IMR-90 (cell line): ENCODE measurements around the gene NKG7. TPM values are rescaled to one million over a fixed set of nuclear protein-coding genes. Genes with fewer than 3 reads are reported as not detected.

Experiments used
- ATAC-seq: fragments of 200-7000 bp; cut with Tn5 transposase; 2 replicates; pipeline ENCODE4 v1.9.1; 2020; ENCODE audit warnings: low read depth, mild to moderate bottlenecking, moderate library complexity
- BruUV-seq: library from RNA; stranded (reverse); fragments of 400-500 nt; replicated peaks from 2 replicates; lab custom pipeline; 2021; lab: Mats Ljungman, UMichigan
- CTCF ChIA-PET: fragments of 300-600 bp; formaldehyde crosslinking; extraction: SDS; loops from one replicate; lab custom pipeline; 2021; ENCODE audit warnings: antibody characterized with exemption; lab: Yijun Ruan, JAX
- POLR2A ChIA-PET: fragments of 300-600 bp; sonication (Branson Sonifier 250); formaldehyde crosslinking; loops from one replicate; lab custom pipeline; 2022; ENCODE audit warnings: antibody characterized with exemption; ENCODE audit not compliant: unreplicated experiment; lab: Charles Lee
- DNase-seq: peaks from one replicate; pipeline ENCODE4 v3.0.0; 2013
- H2AFZ ChIP-seq: replicated peaks from 2 replicates; pipeline ENCODE3; 2013; ENCODE audit warnings: low read length, mild to moderate bottlenecking; ENCODE audit not compliant: poor library complexity
- H2AK5ac ChIP-seq: 2 replicates; pipeline ENCODE4 v1.6.1; 2013; ENCODE audit warnings: low read depth, low read length, inconsistent platforms
- H2AK9ac ChIP-seq: replicated peaks from 2 replicates; pipeline ENCODE3; 2013; ENCODE audit warnings: mild to moderate bottlenecking, low read depth, low read length, moderate library complexity; ENCODE audit not compliant: poor library complexity
- H2BK120ac ChIP-seq: 2 replicates; pipeline ENCODE4 v1.6.1; 2013; ENCODE audit warnings: low read depth, low read length, inconsistent platforms
- H2BK15ac ChIP-seq: 3 replicates; pipeline ENCODE4 v1.6.1; 2013; ENCODE audit warnings: low read depth, low read length, inconsistent platforms
- H2BK20ac ChIP-seq: 2 replicates; pipeline ENCODE4 v1.6.1; 2013; ENCODE audit warnings: low read depth, mild to moderate bottlenecking, inconsistent platforms, low read length, moderate library complexity
- H2BK5ac ChIP-seq: 2 replicates; pipeline ENCODE4 v1.6.1; 2013; ENCODE audit warnings: mild to moderate bottlenecking, low read depth, low read length, inconsistent platforms; ENCODE audit not compliant: poor library complexity, severe bottlenecking
- H3K14ac ChIP-seq: replicated peaks from 2 replicates; pipeline ENCODE4 v1.6.1; 2013; ENCODE audit warnings: low read depth, low read length, inconsistent platforms
- H3K18ac ChIP-seq: 2 replicates; pipeline ENCODE4 v1.6.1; 2013; ENCODE audit warnings: low read depth, low read length, control low read depth
- H3K23ac ChIP-seq: 2 replicates; pipeline ENCODE4 v1.6.1; 2013; ENCODE audit warnings: low read depth, low read length, inconsistent platforms
- H3K27ac ChIP-seq: 2 replicates; pipeline ENCODE4 v1.5.1; 2013; ENCODE audit warnings: mild to moderate bottlenecking, control low read depth, low read length; ENCODE audit not compliant: insufficient read depth
- H3K27me3 ChIP-seq: 2 replicates; pipeline ENCODE4 v1.6.1; 2013; ENCODE audit warnings: low read length; ENCODE audit not compliant: control insufficient read depth, insufficient read depth
- H3K36me3 ChIP-seq: 2 replicates; pipeline ENCODE4 v1.6.1; 2013; ENCODE audit warnings: low read length, mixed read lengths; ENCODE audit not compliant: control insufficient read depth, insufficient read depth
- H3K4ac ChIP-seq: 2 replicates; pipeline ENCODE4 v1.6.1; 2013; ENCODE audit warnings: low read depth, low read length, inconsistent platforms
- H3K4me1 ChIP-seq: 2 replicates; pipeline ENCODE4 v1.6.1; 2013; ENCODE audit warnings: low read length, mixed read lengths; ENCODE audit not compliant: control insufficient read depth, insufficient read depth
- H3K4me2 ChIP-seq: 2 replicates; pipeline ENCODE4 v1.6.1; 2013; ENCODE audit warnings: low read depth, mild to moderate bottlenecking, control low read depth, low read length, moderate library complexity
- H3K4me3 ChIP-seq: 2 replicates; pipeline ENCODE4 v1.5.1; 2013; ENCODE audit warnings: low read depth, mild to moderate bottlenecking, control low read depth, low read length, moderate library complexity; ENCODE audit not compliant: insufficient read depth
- H3K56ac ChIP-seq: 2 replicates; pipeline ENCODE4 v1.6.1; 2013; ENCODE audit warnings: low read length, inconsistent platforms; ENCODE audit not compliant: insufficient read depth; ENCODE audit errors: extremely low read depth
- H3K79me1 ChIP-seq, 2 experiments: 2 replicates each; pipeline ENCODE4 v1.6.1; 2013; ENCODE audit warnings: low read length in 2 of 2, inconsistent platforms in 1 of 2, low read depth in 1 of 2
- H3K9ac ChIP-seq: 2 replicates; pipeline ENCODE4 v1.6.1; 2013; ENCODE audit warnings: low read depth, low read length, control low read depth
- H3K9me1 ChIP-seq: 2 replicates; pipeline ENCODE4 v1.6.1; 2013; ENCODE audit warnings: low read length, inconsistent platforms; ENCODE audit not compliant: insufficient read depth
- H3K9me3 ChIP-seq: 2 replicates; pipeline ENCODE4 v1.6.1; 2013; ENCODE audit warnings: low read length; ENCODE audit not compliant: control insufficient read depth, insufficient read depth
- H4K20me1 ChIP-seq: 2 replicates; pipeline ENCODE4 v1.6.1; 2013; ENCODE audit warnings: low read length, inconsistent platforms; ENCODE audit not compliant: insufficient read depth
- H4K5ac ChIP-seq: 2 replicates; pipeline ENCODE4 v1.6.1; 2013; ENCODE audit warnings: mild to moderate bottlenecking, low read depth, low read length, control low read depth
- H4K8ac ChIP-seq, 2 experiments: 2 replicates each; pipeline ENCODE4 v1.6.1; 2013; ENCODE audit warnings: low read depth in 2 of 2, low read length in 2 of 2, control low read depth in 1 of 2, inconsistent platforms in 1 of 2
- H4K91ac ChIP-seq: 2 replicates; pipeline ENCODE4 v1.6.1; 2013; ENCODE audit warnings: low read depth, low read length, inconsistent platforms; ENCODE audit not compliant: insufficient read depth
- BHLHE40 ChIP-seq: fragments of 150-350 bp; IDR thresholded peaks from 2 replicates; pipeline ENCODE4 v1.6.1; 2016; ENCODE audit warnings: mild to moderate bottlenecking, low read depth, low read length
- CEBPB ChIP-seq: IDR thresholded peaks from 2 replicates; pipeline ENCODE4 v1.6.1; 2012; ENCODE audit warnings: low read depth, low read length, improper control_type of control experiment
- CHD1 ChIP-seq: IDR thresholded peaks from 2 replicates; pipeline ENCODE4 v1.6.1; 2012; ENCODE audit warnings: low read depth, low read length, improper control_type of control experiment
- FOS ChIP-seq: fragments of 150-350 bp; IDR thresholded peaks from 2 replicates; pipeline ENCODE4 v1.6.1; 2016; ENCODE audit warnings: low read depth, low read length
- MAFK ChIP-seq: IDR thresholded peaks from 2 replicates; pipeline ENCODE4 v1.6.1; 2012; ENCODE audit warnings: low read depth, low read length, improper control_type of control experiment
- MAZ ChIP-seq: IDR thresholded peaks from 2 replicates; pipeline ENCODE4 v1.6.1; 2012; ENCODE audit warnings: low read depth, mild to moderate bottlenecking, low read length, improper control_type of control experiment, moderate library complexity, borderline replicate concordance
- MXI1 ChIP-seq: IDR thresholded peaks from 2 replicates; pipeline ENCODE4 v1.6.1; 2012; ENCODE audit warnings: low read depth, mild to moderate bottlenecking, low read length, moderate library complexity, borderline replicate concordance
- NFE2L2 ChIP-seq: fragments of 150-350 bp; IDR thresholded peaks from 2 replicates; pipeline ENCODE4 v1.6.1; 2016; ENCODE audit warnings: low read depth, mild to moderate bottlenecking, low read length
- POLR2A ChIP-seq: IDR thresholded peaks from 2 replicates; pipeline ENCODE4 v1.6.1; 2012; ENCODE audit warnings: mild to moderate bottlenecking, low read depth, low read length
- RAD21 ChIP-seq: IDR thresholded peaks from 2 replicates; pipeline ENCODE4 v1.6.1; 2012; ENCODE audit warnings: low read length, improper control_type of control experiment
- RCOR1 ChIP-seq: IDR thresholded peaks from 2 replicates; pipeline ENCODE4 v1.6.1; 2012; ENCODE audit warnings: mild to moderate bottlenecking, low read length, improper control_type of control experiment; ENCODE audit not compliant: insufficient replicate concordance
- RFX5 ChIP-seq: IDR thresholded peaks from 2 replicates; pipeline ENCODE4 v1.8.0; 2012; ENCODE audit warnings: low read depth, mild to moderate bottlenecking, low read length, moderate library complexity
- SMC3 ChIP-seq: fragments of 150-350 bp; IDR thresholded peaks from 2 replicates; pipeline ENCODE4 v1.6.1; 2016; ENCODE audit warnings: low read depth, mild to moderate bottlenecking, antibody characterized with exemption, low read length, moderate library complexity
- WGBS, 2 experiments: methylation state at CpG; one replicate each; pipeline versions ENCODE4 v1.1.5 to v1.1.7; 2013; ENCODE audit warnings: missing lambda C conversion rate in 2 of 2; ENCODE audit not compliant: insufficient read length in 1 of 2; ENCODE audit errors: extremely low coverage in 2 of 2; 5-methylcytosine and 5-hydroxymethylcytosine counted together
- dilution Hi-C: fragments of 300-500 bp; cut with HindIII; formaldehyde crosslinking; loops from one replicate; pipeline ENCODE4 v1.14.3; 2018; ENCODE audit warnings: low sequenced_read_pairs; ENCODE audit not compliant: unreplicated experiment
- in situ Hi-C: fragments of 300-500 bp; cut with MboI; formaldehyde crosslinking; loops from 3 replicates; pipeline ENCODE4 v1.14.3; 2019; ENCODE audit warnings: low sequenced_read_pairs, inconsistent platforms, mixed read lengths
- intact Hi-C: fragments of 100-400 bp; cut with micrococcal nuclease; formaldehyde crosslinking; loops from 2 replicates; pipeline ENCODE4 v1.10.0; 2022
- polyA plus RNA-seq, 3 experiments: library from polyadenylated mRNA; depleted of rRNA; stranded (reverse); fragments of >200 nt; gene quantifications; 2 replicates each; pipeline ENCODE4 v1.2.3, GENCODE V29; 2012; ENCODE audit warnings: low replicate concordance in 1 of 3
- total RNA-seq: library from RNA; depleted of rRNA; stranded (reverse); fragments of >200 nt; gene quantifications from 2 replicates; pipeline ENCODE4 v1.2.3, GENCODE V29; 2012
- TF ChIP-seq, protein P1 (sequence below): conservative IDR thresholded peaks from 2 replicates; pipeline ENCODE4 v1.5.1; 2012; ENCODE audit warnings: mild to moderate bottlenecking, low read depth, low read length, improper control_type of control experiment
- TF ChIP-seq, protein P2 (sequence below): fragments of 150-350 bp; IDR thresholded peaks from 2 replicates; pipeline ENCODE4 v1.6.1; 2016; ENCODE audit warnings: low read depth, mild to moderate bottlenecking, low read length, moderate library complexity, borderline replicate concordance
- TF ChIP-seq, protein P3 (sequence below): fragments of 150-350 bp; IDR thresholded peaks from 2 replicates; pipeline ENCODE4 v1.6.1; 2017; ENCODE audit warnings: mild to moderate bottlenecking, antibody characterized with exemption, low read length, low read depth

Gene NKG7
- total and polyA plus RNA-seq, 2 of the 4 experiments (the other 2 are of a cell fraction), result not detected

DNA sequence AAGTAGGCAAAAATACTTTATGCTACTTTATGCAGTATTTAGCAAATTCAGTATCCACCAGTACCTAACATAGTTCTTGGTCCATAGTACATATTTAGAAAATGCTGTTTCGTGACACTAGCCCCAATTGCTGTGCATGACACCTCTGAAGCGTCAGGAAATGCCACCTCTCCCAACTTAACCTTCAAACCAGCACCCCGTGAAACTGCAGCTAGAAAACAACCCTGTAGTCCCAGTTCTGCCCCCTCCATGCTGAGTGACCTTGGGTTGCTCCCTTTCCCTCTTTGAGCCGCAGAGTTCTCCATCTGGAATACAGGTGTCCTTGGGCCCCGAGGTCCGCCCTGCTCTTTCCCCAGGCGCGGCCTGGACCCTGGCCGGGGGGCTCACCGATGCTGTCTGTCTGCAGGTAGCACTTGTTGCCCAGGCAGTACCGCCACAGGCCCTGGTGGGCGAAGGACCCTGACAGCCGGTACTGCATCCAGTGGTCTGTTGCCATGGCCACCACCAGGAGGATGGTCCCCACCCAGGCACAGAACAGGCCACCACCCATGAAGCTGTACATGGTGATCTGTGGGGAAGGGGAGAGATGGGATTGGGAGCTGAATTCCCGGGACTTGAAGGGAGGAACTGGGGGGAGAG is 14.5 kb upstream of the NKG7 start:
- BruUV-seq, result no TSS peak
- POLR2A ChIA-PET, result no interaction called here
- no peak overlapping the region for H3K9ac ChIP-seq
- no peak for DNase-seq
- no peaks in the 10 kb centered on the region for H3K79me1 ChIP-seq
- no peaks in the 10 kb centered on the region for H3K9me3 ChIP-seq
- H2AFZ ChIP-seq, result no peak overlapping the region
- H2AK9ac ChIP-seq, result no peak overlapping the region
- no peaks in the 10 kb centered on the region for H3K9me1 ChIP-seq
- H2BK15ac ChIP-seq, result no peak overlapping the region
- H3K4ac ChIP-seq, result no peak overlapping the region
- in situ Hi-C loops, result no loop called here
- dilution Hi-C loops, result no loop called here
- H3K56ac ChIP-seq, result no peak overlapping the region
- H4K20me1 ChIP-seq, result no peaks in the 10 kb centered on the region
- 65% methylated on average over 2 of the region's 14 CpGs; no CpG with 5 or more reads in 1 of the 2 experiments for WGBS, 2 experiments
- CTCF ChIA-PET, result no interaction called here
- H3K14ac ChIP-seq, result no peak overlapping the region
- no peaks in the 10 kb centered on the region for H3K4me1 ChIP-seq
- no peak overlapping the region for H2BK20ac ChIP-seq
- no peak overlapping the region for H3K23ac ChIP-seq
- no peaks in the 10 kb centered on the region for H3K36me3 ChIP-seq
- intact Hi-C loops, result no loop called here
- H2BK5ac ChIP-seq, result no peak overlapping the region
- H3K27ac ChIP-seq, result no peak overlapping the region
- peaks cover 2% of the 10 kb centered on the region; the same call in 1 of the 2 replicates for H3K27me3 ChIP-seq
- no peak overlapping the region for H3K18ac ChIP-seq
- no peak overlapping the region for H4K5ac ChIP-seq
- no peak overlapping the region for H2BK120ac ChIP-seq
- ATAC-seq, result no peak
- no peak overlapping the region for H3K4me2 ChIP-seq
- no peak overlapping the region for H3K4me3 ChIP-seq
- no peak overlapping the region for H4K91ac ChIP-seq
- H4K8ac ChIP-seq, result no peak overlapping the region
- TF ChIP-seq NFE2L2, result no peak
- TF ChIP-seq, protein P1, sequence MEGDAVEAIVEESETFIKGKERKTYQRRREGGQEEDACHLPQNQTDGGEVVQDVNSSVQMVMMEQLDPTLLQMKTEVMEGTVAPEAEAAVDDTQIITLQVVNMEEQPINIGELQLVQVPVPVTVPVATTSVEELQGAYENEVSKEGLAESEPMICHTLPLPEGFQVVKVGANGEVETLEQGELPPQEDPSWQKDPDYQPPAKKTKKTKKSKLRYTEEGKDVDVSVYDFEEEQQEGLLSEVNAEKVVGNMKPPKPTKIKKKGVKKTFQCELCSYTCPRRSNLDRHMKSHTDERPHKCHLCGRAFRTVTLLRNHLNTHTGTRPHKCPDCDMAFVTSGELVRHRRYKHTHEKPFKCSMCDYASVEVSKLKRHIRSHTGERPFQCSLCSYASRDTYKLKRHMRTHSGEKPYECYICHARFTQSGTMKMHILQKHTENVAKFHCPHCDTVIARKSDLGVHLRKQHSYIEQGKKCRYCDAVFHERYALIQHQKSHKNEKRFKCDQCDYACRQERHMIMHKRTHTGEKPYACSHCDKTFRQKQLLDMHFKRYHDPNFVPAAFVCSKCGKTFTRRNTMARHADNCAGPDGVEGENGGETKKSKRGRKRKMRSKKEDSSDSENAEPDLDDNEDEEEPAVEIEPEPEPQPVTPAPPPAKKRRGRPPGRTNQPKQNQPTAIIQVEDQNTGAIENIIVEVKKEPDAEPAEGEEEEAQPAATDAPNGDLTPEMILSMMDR, result no peak
- TF ChIP-seq, protein P2, sequence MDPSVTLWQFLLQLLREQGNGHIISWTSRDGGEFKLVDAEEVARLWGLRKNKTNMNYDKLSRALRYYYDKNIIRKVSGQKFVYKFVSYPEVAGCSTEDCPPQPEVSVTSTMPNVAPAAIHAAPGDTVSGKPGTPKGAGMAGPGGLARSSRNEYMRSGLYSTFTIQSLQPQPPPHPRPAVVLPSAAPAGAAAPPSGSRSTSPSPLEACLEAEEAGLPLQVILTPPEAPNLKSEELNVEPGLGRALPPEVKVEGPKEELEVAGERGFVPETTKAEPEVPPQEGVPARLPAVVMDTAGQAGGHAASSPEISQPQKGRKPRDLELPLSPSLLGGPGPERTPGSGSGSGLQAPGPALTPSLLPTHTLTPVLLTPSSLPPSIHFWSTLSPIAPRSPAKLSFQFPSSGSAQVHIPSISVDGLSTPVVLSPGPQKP, result no peak
- no peak for TF ChIP-seq MXI1
- TF ChIP-seq RFX5, result no peak
- no peak for TF ChIP-seq CEBPB
- TF ChIP-seq FOS, result no peak
- TF ChIP-seq RCOR1, result no peak
- TF ChIP-seq CHD1, result no peak
- TF ChIP-seq, protein P3, sequence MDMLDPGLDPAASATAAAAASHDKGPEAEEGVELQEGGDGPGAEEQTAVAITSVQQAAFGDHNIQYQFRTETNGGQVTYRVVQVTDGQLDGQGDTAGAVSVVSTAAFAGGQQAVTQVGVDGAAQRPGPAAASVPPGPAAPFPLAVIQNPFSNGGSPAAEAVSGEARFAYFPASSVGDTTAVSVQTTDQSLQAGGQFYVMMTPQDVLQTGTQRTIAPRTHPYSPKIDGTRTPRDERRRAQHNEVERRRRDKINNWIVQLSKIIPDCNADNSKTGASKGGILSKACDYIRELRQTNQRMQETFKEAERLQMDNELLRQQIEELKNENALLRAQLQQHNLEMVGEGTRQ, result no peak
- TF ChIP-seq SMC3, result no peak
- no peak for TF ChIP-seq MAFK
- TF ChIP-seq BHLHE40, result no peak
- no peak for TF ChIP-seq RAD21
- TF ChIP-seq POLR2A, result no peak
- no peak for TF ChIP-seq MAZ
- no peak overlapping the region for H2AK5ac ChIP-seq
